CD4-positive, CD25-positive, alpha-beta regulatory T cell (primary cell): ENCODE measurements around the gene CCDC91. TPM values are rescaled to one million over a fixed set of nuclear protein-coding genes. Genes with fewer than 3 reads are reported as not detected.
"Not testable (repeated sequence)": the region's sequence is repeated elsewhere in the genome, so short reads cannot be mapped to it uniquely, and the experiment has no call there.

Source experiments
- ATAC-seq, 2 donors: fragments of 150-1000 bp; cut with Tn5 transposase; one replicate each; pipeline ENCODE4 v1.10.0; 2021; ENCODE audit warnings: low read depth in 2 of 2, moderate number of reproducible peaks in 2 of 2, moderate library complexity in 1 of 2
- DNase-seq, 3 donors: peaks; one replicate each; pipeline versions ENCODE4 v3.0.0 to v3.0.0-alpha.2; 2012 to 2022; ENCODE audit warnings: mixed read lengths in 1 of 3
- H3K27ac ChIP-seq: one replicate; pipeline ENCODE4 v1.7.0; 2013; ENCODE audit warnings: mild to moderate bottlenecking, low read length; ENCODE audit not compliant: insufficient read depth, poor library complexity, severe bottlenecking
- H3K27me3 ChIP-seq: one replicate; pipeline ENCODE4 v1.7.0; 2013; ENCODE audit warnings: low read length; ENCODE audit not compliant: control insufficient read depth, insufficient read depth
- H3K36me3 ChIP-seq: one replicate; pipeline ENCODE4 v1.7.0; 2013; ENCODE audit warnings: mild to moderate bottlenecking, low read length, moderate library complexity; ENCODE audit not compliant: control insufficient read depth, insufficient read depth
- H3K4me1 ChIP-seq: 2 replicates; pipeline ENCODE4 v1.7.0; 2013; ENCODE audit warnings: mild to moderate bottlenecking, low read length; ENCODE audit not compliant: insufficient read depth, control insufficient read depth, poor library complexity, severe bottlenecking
- H3K4me3 ChIP-seq: one replicate; pipeline ENCODE4 v1.7.0; 2013; ENCODE audit warnings: low read depth, mild to moderate bottlenecking, low read length, moderate library complexity
- H3K9me3 ChIP-seq, 2 experiments: 1 replicate in 1 of 2; 2 replicates in 1 of 2; pipeline ENCODE4 v1.7.0; 2013; ENCODE audit warnings: low read length in 2 of 2, mild to moderate bottlenecking in 1 of 2, moderate library complexity in 1 of 2; ENCODE audit not compliant: control insufficient read depth in 2 of 2
- H3K27ac Mint-ChIP-seq, 3 donors: one replicate each; pipeline ENCODE4 v1.8.0; 2020 to 2022; ENCODE audit warnings: mild to moderate bottlenecking in 3 of 3, mixed read lengths in 3 of 3, moderate library complexity in 2 of 3
- H3K27me3 Mint-ChIP-seq: one replicate; pipeline ENCODE4 v1.8.0; 2022; ENCODE audit warnings: mild to moderate bottlenecking, mixed read lengths
- H3K36me3 Mint-ChIP-seq: one replicate; pipeline ENCODE4 v1.8.0; 2020; ENCODE audit warnings: mixed read lengths
- H3K4me1 Mint-ChIP-seq, 4 donors: one replicate each; pipeline ENCODE4 v1.8.0; 2020 to 2022; ENCODE audit warnings: mixed read lengths in 4 of 4, mild to moderate bottlenecking in 1 of 4
- H3K4me3 Mint-ChIP-seq, 4 donors: one replicate each; pipeline ENCODE4 v1.8.0; 2020 to 2022; ENCODE audit warnings: mild to moderate bottlenecking in 4 of 4, mixed read lengths in 4 of 4, moderate library complexity in 3 of 4
- H3K9me3 Mint-ChIP-seq, 7 donors: one replicate each; pipeline ENCODE4 v1.8.0; 2020 to 2022; ENCODE audit warnings: mixed read lengths in 7 of 7, mild to moderate bottlenecking in 3 of 7, moderate library complexity in 2 of 7
- polyA plus RNA-seq, 4 donors: library from polyadenylated mRNA; unstranded; fragments of 300-500 nt; fragmentation: Illumina TruSeq; gene quantifications; one replicate each; pipeline ENCODE4 v1.2.3, GENCODE V29; 2021
- total RNA-seq: library from RNA; stranded (reverse); gene quantifications from one replicate; pipeline ENCODE4 v1.2.3, GENCODE V29; 2022

Gene CCDC91
- total and polyA plus RNA-seq, 5 donors from 2014 or later: 59.4 to 74.0 (median 66.2) TPM

- Mint-ChIP-seq H3K36me3 (peaks cover 9% of the 10 kb centered on the region), H3K9me3 (peaks cover 0 to 5% (median 0%) of the 10 kb centered on the region in 7 donors), H3K27ac (no peak overlapping the region), H3K4me3 (no peak overlapping the region), H3K27me3 (peaks cover 9% of the 10 kb centered on the region), H3K4me1 (peaks cover 10 to 19% (median 14%) of the 10 kb centered on the region in 4 donors)
- Histone ChIP-seq H3K4me3 (no peak overlapping the region), H3K36me3 (no peaks in the 10 kb centered on the region), H3K9me3 (no peaks in the 10 kb centered on the region), H3K4me1 (no peaks in the 10 kb centered on the region), H3K27ac (no peak overlapping the region), H3K27me3 (no peaks in the 10 kb centered on the region)
- no peak for DNase-seq
- no peak for ATAC-seq
Measured at GRCh38 chr12:28184375-28184774, 5.9 kb upstream of the CCDC91 start.

- no peak overlapping the region for H3K4me3 ChIP-seq
- H3K4me3 Mint-ChIP-seq: no peak overlapping the region
- peaks cover 0 to 5% (median 0%) of the 10 kb centered on the region in 7 donors for H3K9me3 Mint-ChIP-seq
- H3K4me1 ChIP-seq: peaks cover 14% of the 10 kb centered on the region
- DNase-seq (no peak), ATAC-seq (no peak)
- H3K9me3 ChIP-seq: no peaks in the 10 kb centered on the region
- no peak overlapping the region for H3K27ac ChIP-seq
- H3K27me3 ChIP-seq: no peaks in the 10 kb centered on the region
- peak overlapping the region; percentile 33 to 87 (median 80) for H3K27ac Mint-ChIP-seq
- H3K36me3 ChIP-seq: no peaks in the 10 kb centered on the region
- peaks cover 9% of the 10 kb centered on the region for H3K27me3 Mint-ChIP-seq
- peaks cover 9% of the 10 kb centered on the region for H3K36me3 Mint-ChIP-seq
- H3K4me1 Mint-ChIP-seq: peaks cover 22 to 38% (median 28%) of the 10 kb centered on the region in 4 donors
Measured at GRCh38 chr12:28186500-28186899, 3.8 kb upstream of the CCDC91 start.

DNA sequence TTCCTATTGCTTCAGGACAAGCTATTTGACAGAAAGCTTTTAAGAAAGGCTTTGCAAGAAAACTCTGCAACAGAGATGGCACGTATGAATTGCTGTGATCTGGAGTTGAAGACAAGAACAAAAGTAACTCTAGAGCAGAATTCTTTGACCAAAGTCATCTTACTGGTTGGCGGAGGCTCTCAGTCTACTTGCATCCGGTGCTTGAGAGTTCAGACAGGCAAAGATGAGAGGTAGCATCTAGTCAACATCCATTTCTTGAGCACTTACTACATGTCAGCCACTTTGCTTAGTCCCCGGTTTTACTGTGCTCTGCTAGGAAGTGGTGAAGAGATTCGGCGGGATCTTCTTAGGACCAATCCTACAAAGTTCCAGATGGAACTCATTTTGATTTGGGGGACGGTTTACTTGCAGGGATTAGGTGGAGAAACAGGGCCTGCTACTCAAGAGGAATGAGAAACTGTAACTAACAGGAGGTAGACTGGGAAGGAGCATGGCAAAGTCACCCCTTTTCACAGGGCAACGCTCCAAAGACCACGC, 404 bp upstream of the CCDC91 start:
- Mint-ChIP-seq H3K9me3 (peaks cover 0 to 1% (median 0%) of the 10 kb centered on the region in 7 donors), H3K4me1 (peaks cover 30 to 62% (median 48%) of the 10 kb centered on the region in 4 donors)
- peak overlapping the region; percentile 97 for H3K4me3 ChIP-seq

DNA sequence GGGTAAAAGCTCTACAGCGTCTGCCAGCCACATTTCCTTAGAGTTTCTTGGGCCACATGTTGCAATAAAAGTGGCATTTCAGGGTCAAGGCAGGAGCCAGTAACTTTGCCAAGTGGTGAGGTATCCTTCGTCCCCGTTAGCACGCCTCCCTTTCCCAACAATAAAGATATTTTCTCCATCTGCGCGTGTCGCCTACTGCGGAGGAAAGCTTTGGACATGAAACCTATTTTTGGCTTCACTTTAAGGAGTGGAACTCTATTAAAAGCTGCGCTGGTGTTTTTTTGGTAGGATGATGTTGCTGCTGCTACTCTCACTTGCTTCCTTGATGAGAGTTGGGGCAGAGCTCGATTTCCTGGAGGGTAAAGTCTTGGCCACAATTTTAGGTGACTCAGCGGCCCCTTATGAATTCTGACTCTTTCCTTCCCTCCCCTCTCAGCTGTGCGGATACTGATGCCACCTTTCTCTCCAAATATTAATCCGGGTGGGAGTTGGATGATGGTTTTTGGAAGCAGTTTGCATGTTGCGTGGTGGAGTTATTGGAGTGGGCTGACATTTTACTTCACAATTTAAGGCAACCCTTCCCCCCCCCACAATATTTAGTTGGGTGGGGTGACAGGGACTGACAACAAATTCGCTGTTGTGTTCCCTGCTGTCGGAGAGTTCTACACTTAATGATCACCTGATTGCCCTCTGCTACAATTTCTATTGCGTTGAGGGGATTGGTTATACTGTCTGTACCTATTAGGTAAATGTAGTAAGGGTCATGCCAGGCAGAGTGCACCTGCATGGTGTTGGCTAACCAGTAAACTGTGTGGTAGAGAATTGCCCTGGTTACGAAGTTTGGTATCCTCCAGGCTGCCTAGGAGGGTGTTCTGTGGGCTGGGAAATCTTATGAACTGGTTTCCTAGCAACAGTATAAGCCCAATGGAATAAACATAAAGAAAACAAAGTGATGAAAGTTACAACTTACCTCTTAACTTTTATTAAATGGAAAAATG, 1.1 kb downstream of the CCDC91 start:
- Mint-ChIP-seq H3K27ac (peak overlapping the region; percentile 99), H3K27me3 (no peaks in the 10 kb centered on the region), H3K9me3 (peaks cover 0 to 1% (median 0%) of the 10 kb centered on the region in 7 donors), H3K4me1 (peaks cover 33 to 75% (median 58%) of the 10 kb centered on the region in 4 donors), H3K4me3 (peak overlapping the region; percentile 92 to 98 (median 96)), H3K36me3 (peaks cover 27% of the 10 kb centered on the region)
- H3K27me3 ChIP-seq: no peaks in the 10 kb centered on the region
- H3K4me1 ChIP-seq: peaks cover 24% of the 10 kb centered on the region
- H3K9me3 ChIP-seq: no peaks in the 10 kb centered on the region
- peak overlapping the region; percentile 99 for H3K27ac ChIP-seq
- ATAC-seq: peak; percentile 7 to 18
- peak overlapping the region; percentile 97 for H3K4me3 ChIP-seq
- no peaks in the 10 kb centered on the region for H3K36me3 ChIP-seq
- DNase-seq: peak; percentile 47 to 60 (median 50)

More for the DNA sequence above, 404 bp upstream of the CCDC91 start:
- peaks cover 21% of the 10 kb centered on the region for H3K36me3 Mint-ChIP-seq
- H3K4me3 Mint-ChIP-seq: peak overlapping the region; percentile 92 to 98 (median 96)
- H3K27ac Mint-ChIP-seq: peak overlapping the region; percentile 99
- H3K27me3 Mint-ChIP-seq: no peaks in the 10 kb centered on the region
- H3K4me1 ChIP-seq: peaks cover 24% of the 10 kb centered on the region
- no peaks in the 10 kb centered on the region for H3K9me3 ChIP-seq
- DNase-seq (peak in 2 of 3 donors; percentile 3 to 68), ATAC-seq (no peak)
- no peaks in the 10 kb centered on the region for H3K36me3 ChIP-seq
- H3K27ac ChIP-seq: peak overlapping the region; percentile 99
- no peaks in the 10 kb centered on the region for H3K27me3 ChIP-seq

- Mint-ChIP-seq H3K27ac (peak overlapping the region in 2 of 3 donors; percentile 99), H3K4me1 (peaks cover 35 to 79% (median 62%) of the 10 kb centered on the region in 4 donors), H3K4me3 (peak overlapping the region; percentile 92 to 98 (median 96)), H3K9me3 (peaks cover 0 to 1% (median 0%) of the 10 kb centered on the region in 7 donors), H3K36me3 (peaks cover 26% of the 10 kb centered on the region), H3K27me3 (no peaks in the 10 kb centered on the region)
- Histone ChIP-seq H3K27me3 (no peaks in the 10 kb centered on the region), H3K9me3 (no peaks in the 10 kb centered on the region), H3K4me3 (peak overlapping the region; percentile 97), H3K4me1 (peaks cover 24% of the 10 kb centered on the region), H3K27ac (peak overlapping the region; percentile 99), H3K36me3 (no peaks in the 10 kb centered on the region)
- ATAC-seq (no peak), DNase-seq (no peak)
Measured at GRCh38 chr12:28192125-28192524, 1.9 kb downstream of the CCDC91 start.

DNA sequence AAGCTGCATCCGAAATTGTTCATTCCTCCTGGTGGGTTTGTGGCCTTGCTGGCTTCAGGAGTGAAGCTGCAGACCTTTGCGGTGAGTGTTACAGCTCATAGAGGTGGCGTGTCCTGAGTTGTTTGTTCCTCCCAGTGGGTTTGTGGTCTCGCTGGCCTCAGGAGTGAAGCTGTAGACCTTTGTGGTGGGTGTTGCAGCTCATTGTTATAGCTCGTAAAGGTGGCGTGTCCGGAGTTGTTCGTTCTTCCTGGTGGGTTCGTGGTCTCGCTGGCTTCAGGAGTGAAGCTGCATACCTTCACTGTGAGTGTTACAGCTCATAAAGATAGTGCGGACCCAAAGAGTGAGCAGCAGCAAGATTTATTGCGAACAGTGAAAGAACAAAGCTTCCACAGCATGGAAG, 4.4 kb downstream of the CCDC91 start:
- H3K27ac Mint-ChIP-seq, H3K27me3 ChIP-seq, H3K36me3 ChIP-seq, ATAC-seq, H3K4me3 ChIP-seq, H3K27ac ChIP-seq, H3K27me3 Mint-ChIP-seq, H3K9me3 Mint-ChIP-seq, H3K9me3 ChIP-seq, DNase-seq: not testable (repeated sequence)
- H3K36me3 Mint-ChIP-seq: peaks cover 23% of the 10 kb centered on the region
- H3K4me1 Mint-ChIP-seq: peaks cover 32 to 64% (median 49%) of the 10 kb centered on the region in 4 donors
- H3K4me1 ChIP-seq: peaks cover 26% of the 10 kb centered on the region
- peak overlapping the region in 2 of 4 donors; percentile 26 to 34 for H3K4me3 Mint-ChIP-seq

- H3K4me3 Mint-ChIP-seq, H3K4me3 ChIP-seq, ATAC-seq, DNase-seq, H3K36me3 ChIP-seq, H3K4me1 ChIP-seq, H3K27ac Mint-ChIP-seq, H3K27ac ChIP-seq, H3K27me3 Mint-ChIP-seq, H3K27me3 ChIP-seq, H3K9me3 ChIP-seq, H3K9me3 Mint-ChIP-seq: not testable (repeated sequence)
- peaks cover 25 to 44% (median 39%) of the 10 kb centered on the region in 4 donors for H3K4me1 Mint-ChIP-seq
- H3K36me3 Mint-ChIP-seq: peaks cover 18% of the 10 kb centered on the region
Measured at GRCh38 chr12:28201136-28201535, 10.9 kb downstream of the CCDC91 start.
